Neural crest cell (in vitro differentiated cells): ENCODE results near the gene BAZ1A. TPM values are rescaled to one million over a fixed set of nuclear protein-coding genes. Genes with fewer than 3 reads are reported as not detected.

Experiments
- DNase-seq: peaks from one replicate; pipeline ENCODE4 v3.0.0; 2021; ENCODE audit warnings: low read depth, mixed read lengths, low spot score
- H3K27ac Mint-ChIP-seq: one replicate; pipeline ENCODE4 v1.8.0; 2021; ENCODE audit warnings: mild to moderate bottlenecking, mixed read lengths; ENCODE audit not compliant: unreplicated experiment
- H3K27me3 Mint-ChIP-seq: 2 replicates; pipeline ENCODE4 v1.8.0; 2021; ENCODE audit warnings: low read depth, mild to moderate bottlenecking, mixed read lengths
- H3K36me3 Mint-ChIP-seq: 2 replicates; pipeline ENCODE4 v1.8.0; 2021; ENCODE audit warnings: low read depth, mild to moderate bottlenecking, mixed read lengths
- H3K4me1 Mint-ChIP-seq: 2 replicates; pipeline ENCODE4 v1.8.0; 2021; ENCODE audit warnings: mixed read lengths
- H3K4me3 Mint-ChIP-seq: one replicate; pipeline ENCODE4 v1.8.0; 2021; ENCODE audit warnings: mild to moderate bottlenecking, mixed read lengths
- H3K9me3 Mint-ChIP-seq: 2 replicates; pipeline ENCODE4 v1.8.0; 2021; ENCODE audit warnings: mixed read lengths
- CTCF ChIP-seq: fragments of 200-600 bp; sonication (generic); conservative IDR thresholded peaks from 2 replicates; pipeline ENCODE4 v1.5.0; 2021; ENCODE audit warnings: antibody characterized with exemption, mild to moderate bottlenecking
- total RNA-seq: library from RNA; stranded (reverse); gene quantifications from 2 replicates; pipeline ENCODE4 v1.2.1, GENCODE V29; 2021

The BAZ1A gene
- total RNA-seq, 1 donor from 2014 or later: 50.2 TPM

- no peaks in the 10 kb centered on the region for H3K9me3 Mint-ChIP-seq
- H3K27me3 Mint-ChIP-seq: no peaks in the 10 kb centered on the region
- H3K27ac Mint-ChIP-seq: no peak overlapping the region
- DNase-seq: no peak
- no peak for TF ChIP-seq CTCF
- no peaks in the 10 kb centered on the region for H3K36me3 Mint-ChIP-seq
- no peaks in the 10 kb centered on the region for H3K4me1 Mint-ChIP-seq
- no peak overlapping the region for H3K4me3 Mint-ChIP-seq
These were observed 13.0 kb upstream of the BAZ1A start for GRCh38 chr14:34888186-34888585.

GRCh38 chr14:34883954-34884353, 8.8 kb upstream of the BAZ1A start:
- H3K4me3 Mint-ChIP-seq: no peak overlapping the region
- H3K27ac Mint-ChIP-seq: no peak overlapping the region
- no peaks in the 10 kb centered on the region for H3K27me3 Mint-ChIP-seq
- H3K4me1 Mint-ChIP-seq: no peaks in the 10 kb centered on the region
- H3K9me3 Mint-ChIP-seq: no peaks in the 10 kb centered on the region
- TF ChIP-seq CTCF: no peak
- no peaks in the 10 kb centered on the region for H3K36me3 Mint-ChIP-seq
- no peak for DNase-seq

GRCh38 chr14:34874386-34875030, 652 bp downstream of the BAZ1A start:
- H3K4me1 Mint-ChIP-seq: peaks cover 30% of the 10 kb centered on the region
- no peaks in the 10 kb centered on the region for H3K9me3 Mint-ChIP-seq
- H3K27me3 Mint-ChIP-seq: peaks cover 2% of the 10 kb centered on the region
- H3K36me3 Mint-ChIP-seq: no peaks in the 10 kb centered on the region
- H3K27ac Mint-ChIP-seq: peak overlapping the region; percentile 35
- peak; percentile 3 for TF ChIP-seq CTCF
- H3K4me3 Mint-ChIP-seq: peak overlapping the region; percentile 99
- DNase-seq: peak; percentile 50

DNA sequence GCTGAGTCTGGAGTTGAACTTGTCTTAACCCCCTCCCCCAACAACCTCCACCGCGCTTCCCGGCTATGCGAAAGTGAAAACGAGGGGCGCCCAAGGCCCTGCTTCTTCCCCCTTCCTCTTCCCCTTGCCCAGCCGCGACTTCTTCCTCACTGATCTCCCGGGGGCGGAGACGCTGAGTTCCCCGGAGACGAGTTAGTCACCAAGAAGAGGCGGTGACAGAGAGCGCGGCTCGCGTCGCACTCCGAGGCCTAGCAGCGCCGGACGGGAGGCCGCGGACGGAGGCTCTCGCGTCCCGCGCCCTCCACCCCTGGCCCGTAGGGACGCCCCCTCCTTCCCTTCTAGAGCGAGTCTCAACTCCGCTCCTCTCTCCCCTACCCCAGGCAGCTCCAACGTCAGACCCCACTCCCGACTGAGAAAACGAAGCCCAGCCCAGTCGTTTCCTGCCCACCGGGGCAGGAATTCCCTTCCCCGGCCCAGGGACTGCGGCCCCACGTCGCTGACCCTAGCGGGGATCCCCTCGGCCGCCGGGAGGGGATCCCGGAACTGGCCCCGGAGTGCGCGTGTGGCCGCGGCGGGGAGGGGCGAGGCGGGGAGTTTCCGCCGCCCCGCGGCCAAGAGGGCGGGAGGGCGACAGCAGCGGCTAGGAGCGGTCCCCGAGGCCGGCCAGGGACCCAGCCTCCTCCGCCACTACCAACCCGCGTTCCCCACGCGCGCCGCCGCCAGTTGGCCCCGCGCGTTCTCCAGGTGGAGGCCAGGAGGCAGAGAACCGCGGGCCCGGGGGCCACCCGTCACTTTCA, 1.4 kb downstream of the BAZ1A start:
- H3K9me3 Mint-ChIP-seq: no peaks in the 10 kb centered on the region
- H3K4me1 Mint-ChIP-seq: peaks cover 30% of the 10 kb centered on the region
- DNase-seq: peak; percentile 59
- H3K27ac Mint-ChIP-seq: peak overlapping the region; percentile 97
- no peaks in the 10 kb centered on the region for H3K36me3 Mint-ChIP-seq
- TF ChIP-seq CTCF: peak; percentile 17
- H3K27me3 Mint-ChIP-seq: peaks cover 2% of the 10 kb centered on the region
- peak overlapping the region; percentile 95 for H3K4me3 Mint-ChIP-seq

- Mint-ChIP-seq H3K36me3 (no peaks in the 10 kb centered on the region), H3K27me3 (peaks cover 2% of the 10 kb centered on the region), H3K4me3 (peak overlapping the region; percentile 95), H3K27ac (no peak overlapping the region), H3K4me1 (peaks cover 30% of the 10 kb centered on the region), H3K9me3 (no peaks in the 10 kb centered on the region)
- TF ChIP-seq CTCF: no peak
- DNase-seq: no peak
These were observed 2.2 kb downstream of the BAZ1A start for GRCh38 chr14:34872822-34873588.
